HepG2 (cell line): ENCODE measurements around the gene EIF5A2. TPM values are rescaled to one million over a fixed set of nuclear protein-coding genes. Genes with fewer than 3 reads are reported as not detected.
A peak's percentile ranks its signal among the peaks of the same experiment; 100 is the strongest.

Experiments
- DRAP1 ChIP-seq: IDR thresholded peaks from 2 replicates; pipeline ENCODE4 v1.6.1; 2016; ENCODE audit warnings: missing genetic modification reagents, missing compliant biosample characterization
- E2F1 ChIP-seq: sonication (generic); formaldehyde crosslinking; IDR thresholded peaks from 2 replicates; pipeline ENCODE4 v1.5.0; 2020; ENCODE audit warnings: missing genetic modification reagents
- GLMP ChIP-seq: sonication (generic); formaldehyde crosslinking; IDR thresholded peaks from 2 replicates; pipeline ENCODE4 v1.9.0; 2021; ENCODE audit warnings: missing genetic modification reagents, mild to moderate bottlenecking, borderline replicate concordance
- GZF1 ChIP-seq: sonication (generic); formaldehyde crosslinking; IDR thresholded peaks from 2 replicates; pipeline ENCODE4 v1.5.1; 2020; ENCODE audit warnings: mild to moderate bottlenecking, missing genetic modification reagents
- KDM5B ChIP-seq: sonication (generic); formaldehyde crosslinking; IDR thresholded peaks from 2 replicates; pipeline ENCODE4 v1.4.0; 2020; ENCODE audit warnings: missing genetic modification reagents, mild to moderate bottlenecking, borderline replicate concordance
- MYC ChIP-seq: sonication (generic); formaldehyde crosslinking; IDR thresholded peaks from 2 replicates; pipeline ENCODE4 v1.9.0; 2021; ENCODE audit warnings: missing genetic modification reagents, borderline replicate concordance
- POLR2AphosphoS5 ChIP-seq: IDR thresholded peaks from 2 replicates; pipeline ENCODE4 v1.6.1; 2012; ENCODE audit warnings: low read depth, low read length
- PPARG ChIP-seq: conservative IDR thresholded peaks from 2 replicates; pipeline ENCODE4 v1.6.1; 2016; ENCODE audit warnings: missing biosample characterization, missing genetic modification reagents
- RCOR2 ChIP-seq: IDR thresholded peaks from 2 replicates; pipeline ENCODE4 v1.6.1; 2016; ENCODE audit warnings: missing biosample characterization, missing genetic modification reagents
- RFX3 ChIP-seq: IDR thresholded peaks from 2 replicates; pipeline ENCODE4 v1.6.1; 2016; ENCODE audit warnings: missing biosample characterization, missing genetic modification reagents
- SP1 ChIP-seq, 2 experiments: fragments of 450-650 bp in 1 of 2; sonication (generic) in 1 of 2; formaldehyde crosslinking in 1 of 2; IDR thresholded peaks; 2 replicates each; pipeline versions ENCODE4 v1.4.0 to v1.6.1; 2016 to 2020; ENCODE audit warnings: missing genetic modification reagents in 1 of 2
- TBX2 ChIP-seq: sonication (generic); formaldehyde crosslinking; IDR thresholded peaks from 2 replicates; pipeline ENCODE4 v1.5.0; 2020; ENCODE audit warnings: missing genetic modification reagents, mild to moderate bottlenecking, borderline replicate concordance
- TEAD2 ChIP-seq: sonication (generic); formaldehyde crosslinking; IDR thresholded peaks from 2 replicates; pipeline ENCODE4 v1.9.0; 2021; ENCODE audit warnings: missing genetic modification reagents
- TFDP1 ChIP-seq: IDR thresholded peaks from 2 replicates; pipeline ENCODE4 v1.6.1; 2016; ENCODE audit warnings: missing compliant biosample characterization, missing genetic modification reagents, borderline replicate concordance
- TIGD3 ChIP-seq: sonication (generic); formaldehyde crosslinking; IDR thresholded peaks from 2 replicates; pipeline ENCODE4 v1.5.1; 2020; ENCODE audit warnings: mild to moderate bottlenecking, missing genetic modification reagents, borderline replicate concordance
- U2AF1 ChIP-seq: fragments of 200-400 bp; formaldehyde crosslinking; optimal IDR thresholded peaks from 2 replicates; pipeline ENCODE3; 2017; ENCODE audit warnings: mild to moderate bottlenecking, low read depth, low read length
- ZFX ChIP-seq: sonication (generic); formaldehyde crosslinking; IDR thresholded peaks from 2 replicates; pipeline ENCODE4 v1.4.0; 2020; ENCODE audit warnings: mild to moderate bottlenecking, low read depth, missing genetic modification reagents, moderate library complexity
- ZMYM4 ChIP-seq: sonication (generic); formaldehyde crosslinking; IDR thresholded peaks from 2 replicates; pipeline ENCODE4 v1.8.1; 2023; ENCODE audit warnings: mild to moderate bottlenecking, missing genetic modification reagents
- ZNF101 ChIP-seq: sonication (generic); formaldehyde crosslinking; IDR thresholded peaks from 2 replicates; pipeline ENCODE4 v1.4.0; 2020; ENCODE audit warnings: mild to moderate bottlenecking, low read depth, missing genetic modification reagents, borderline replicate concordance
- ZNF264 ChIP-seq: sonication (generic); formaldehyde crosslinking; IDR thresholded peaks from 2 replicates; pipeline ENCODE4 v1.4.0; 2020; ENCODE audit warnings: missing genetic modification reagents
- ZNF501 ChIP-seq: sonication (generic); formaldehyde crosslinking; IDR thresholded peaks from 2 replicates; pipeline ENCODE4 v1.5.1; 2020; ENCODE audit warnings: mild to moderate bottlenecking, moderate library complexity, missing genetic modification reagents
- ZNF607 ChIP-seq: sonication (generic); formaldehyde crosslinking; IDR thresholded peaks from 2 replicates; pipeline ENCODE4 v1.5.1; 2020; ENCODE audit warnings: missing genetic modification reagents, mild to moderate bottlenecking, borderline replicate concordance
- ZNF766 ChIP-seq: sonication (generic); formaldehyde crosslinking; IDR thresholded peaks from 2 replicates; pipeline ENCODE4 v1.5.0; 2020; ENCODE audit warnings: missing genetic modification reagents, borderline replicate concordance
- ZNF816 ChIP-seq: sonication (generic); formaldehyde crosslinking; IDR thresholded peaks from 2 replicates; pipeline ENCODE4 v1.8.0; 2022; ENCODE audit warnings: missing genetic modification reagents, mild to moderate bottlenecking, borderline replicate concordance
- polyA plus RNA-seq, 8 experiments: library from polyadenylated mRNA; depleted of rRNA in 3 of 8; stranded (reverse) in 7 of 8; unstranded in 1 of 8; fragments of >200 nt; fragmentation: Illumina TruSeq in 4 of 8; extraction: Trizol in 4 of 8; gene quantifications; 2 replicates each; pipeline versions ENCODE4 v1.2.1 to v1.2.3, GENCODE V29; 2011 to 2016; ENCODE audit warnings: low read depth in 4 of 8, missing spikeins in 1 of 8, mixed read lengths in 1 of 8; ENCODE audit not compliant: insufficient read depth in 1 of 8
- total RNA-seq, 5 experiments: library from RNA; depleted of rRNA; stranded (reverse); fragments of >200 nt; fragmentation: Illumina TruSeq; extraction: Trizol; gene quantifications; 2 replicates each; pipeline ENCODE4 v1.2.3, GENCODE V29; 2016; ENCODE audit warnings: low read depth in 1 of 5

EIF5A2 gene
- total and polyA plus RNA-seq, 2 of the 13 experiments (the other 11 are each of a cell fraction or from before 2014, with no cell fraction given) = 3.5 to 9.4 TPM

GRCh38 chr3:170908235-170909116 is at the start of gene EIF5A2 (continued):
- TF ChIP-seq RCOR2 = 0 out of 2 replicates have a peak, but pooled peaks have one; percentile 47
- peak; percentile 52; the same call in 1 of the 2 replicates for TF ChIP-seq RFX3
- TF ChIP-seq POLR2AphosphoS5 = peak; percentile 35
- TF ChIP-seq TEAD2 (CRISPR knock-in tag) = no peak
- TF ChIP-seq MYC (CRISPR knock-in tag) = peak; percentile 76; the same call in 1 of the 2 replicates
- TF ChIP-seq SP1 (IDR thresholded peaks at IDR 0.05) = no peak
- peak; percentile 97 for TF ChIP-seq SP1 (CRISPR knock-in tag; IDR thresholded peaks at IDR 0.05)
- TF ChIP-seq TFDP1 = peak; percentile 88; the same call in 1 of the 2 replicates
- peak; percentile 74; the same call in 1 of the 2 replicates for TF ChIP-seq ZNF766 (CRISPR knock-in tag)
- no peak for TF ChIP-seq TIGD3
- TF ChIP-seq ZMYM4 (CRISPR knock-in tag) = peak; percentile 97
- TF ChIP-seq DRAP1 (CRISPR knock-in tag) = peak; percentile 60
- no peak for TF ChIP-seq GZF1 (CRISPR knock-in tag)
- peak; percentile 64; the same call in 1 of the 2 replicates for TF ChIP-seq TBX2
- TF ChIP-seq ZNF264 (CRISPR knock-in tag) = peak; percentile 89
- no peak for TF ChIP-seq GLMP (CRISPR knock-in tag)
- TF ChIP-seq PPARG (CRISPR knock-in tag) = 0 out of 2 replicates have a peak, but pooled peaks have one; percentile 35
- peak; percentile 50; the same call in 1 of the 2 replicates for TF ChIP-seq E2F1 (CRISPR knock-in tag)
- peak; percentile 74; the same call in 1 of the 2 replicates for TF ChIP-seq ZNF501 (CRISPR knock-in tag)
- TF ChIP-seq ZNF607 (CRISPR knock-in tag) = peak; percentile 78; the same call in 1 of the 2 replicates
- TF ChIP-seq KDM5B = peak; percentile 31
- TF ChIP-seq ZFX = peak; percentile 62
- TF ChIP-seq ZNF816 (CRISPR knock-in tag) = no peak; the same call in 1 of the 2 replicates
- TF ChIP-seq ZNF101 = 0 out of 2 replicates have a peak, but pooled peaks have one; percentile 61
- TF ChIP-seq U2AF1 = no peak
